SK-N-SH treated with all-trans-retinoic acid at 6 μM for 48 hours (cell line): Measurements from ENCODE around the gene MORC3.

Source experiments
- ESRRG ChIP-seq: fragments of 250-450 bp; sonication (Bioruptor Pico); IDR thresholded peaks from 2 replicates; pipeline ENCODE4 v1.6.1; 2021; ENCODE audit warnings: mild to moderate bottlenecking
- PATZ1 ChIP-seq: fragments of 250-450 bp; sonication (Bioruptor Pico); IDR thresholded peaks from 2 replicates; pipeline ENCODE4 v1.8.0; 2020; ENCODE audit warnings: mild to moderate bottlenecking, moderate library complexity, borderline replicate concordance
- TOX ChIP-seq: fragments of 250-450 bp; sonication (Bioruptor Pico); IDR thresholded peaks from 2 replicates; pipeline ENCODE4 v1.8.0; 2021; ENCODE audit warnings: mild to moderate bottlenecking, moderate library complexity, borderline replicate concordance

- TF ChIP-seq ESRRG (CRISPR knock-in tag) (no peak), PATZ1 (no peak), TOX (CRISPR knock-in tag) (no peak)
Measured at GRCh38 chr21:36323032-36323431, 3.0 kb downstream of the MORC3 start.
